ENCODE data around the gene CDK4.
"Not testable (repeated sequence)": the region's sequence is repeated elsewhere in the genome, so short reads cannot be mapped to it uniquely, and the experiment has no call there.

The CDK4 gene

DNA sequence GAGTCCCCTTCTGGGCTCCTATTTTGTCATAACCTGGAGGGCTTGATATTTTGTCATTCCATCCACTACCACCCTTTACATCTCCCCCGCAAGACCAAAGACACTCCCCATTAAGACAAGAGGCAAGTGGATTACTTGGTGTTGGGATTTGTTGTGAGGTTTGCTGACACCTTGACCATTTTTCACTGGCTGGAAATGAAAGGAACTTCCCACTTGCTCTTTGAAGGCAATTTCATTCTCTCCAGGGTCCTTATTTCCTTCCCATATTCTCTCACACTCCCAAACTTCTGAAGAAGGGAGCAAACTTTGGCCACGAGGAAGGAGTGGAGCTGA lies 28.5 kb downstream of the CDK4 start:
- Histone ChIP-seq H3K4me1 (ENCODE audit: insufficient read depth, low read length, severe bottlenecking) (peaks cover 4% of the 10 kb centered on the region), H3K4me3 (ENCODE audit: low read depth, low read length, poor library complexity, severe bottlenecking) (no peak overlapping the region), H4K20me1 (ENCODE audit: insufficient read depth, low read length) (no peaks in the 10 kb centered on the region), H3K79me2 (ENCODE audit: insufficient read depth, low read length) (no peaks in the 10 kb centered on the region), H3F3A (ENCODE audit: insufficient read depth, low read length) (peaks cover 3% of the 10 kb centered on the region), H3K27me3 (ENCODE audit: insufficient read depth, low read length) (no peaks in the 10 kb centered on the region), H3K36me3 (ENCODE audit: insufficient read depth, low read length) (peaks cover 55% of the 10 kb centered on the region), H3K9me2 (ENCODE audit: low read depth, low read length) (no peaks in the 10 kb centered on the region), H3K9me3 (ENCODE audit: low read length) (no peaks in the 10 kb centered on the region), H3K27ac (ENCODE audit: low read depth, low read length, poor library complexity, severe bottlenecking) (no peak overlapping the region), H2AFZ (ENCODE audit: low read length) (no peak overlapping the region), H3K4me2 (ENCODE audit: low read length) (no peak overlapping the region), H3K9ac (ENCODE audit: low read length) (no peak overlapping the region)
- TF ChIP-seq EZH2 (IDR thresholded peaks at IDR 0.05; ENCODE audit: borderline replicate concordance, low read length), result no peak
- TF ChIP-seq, protein P1, sequence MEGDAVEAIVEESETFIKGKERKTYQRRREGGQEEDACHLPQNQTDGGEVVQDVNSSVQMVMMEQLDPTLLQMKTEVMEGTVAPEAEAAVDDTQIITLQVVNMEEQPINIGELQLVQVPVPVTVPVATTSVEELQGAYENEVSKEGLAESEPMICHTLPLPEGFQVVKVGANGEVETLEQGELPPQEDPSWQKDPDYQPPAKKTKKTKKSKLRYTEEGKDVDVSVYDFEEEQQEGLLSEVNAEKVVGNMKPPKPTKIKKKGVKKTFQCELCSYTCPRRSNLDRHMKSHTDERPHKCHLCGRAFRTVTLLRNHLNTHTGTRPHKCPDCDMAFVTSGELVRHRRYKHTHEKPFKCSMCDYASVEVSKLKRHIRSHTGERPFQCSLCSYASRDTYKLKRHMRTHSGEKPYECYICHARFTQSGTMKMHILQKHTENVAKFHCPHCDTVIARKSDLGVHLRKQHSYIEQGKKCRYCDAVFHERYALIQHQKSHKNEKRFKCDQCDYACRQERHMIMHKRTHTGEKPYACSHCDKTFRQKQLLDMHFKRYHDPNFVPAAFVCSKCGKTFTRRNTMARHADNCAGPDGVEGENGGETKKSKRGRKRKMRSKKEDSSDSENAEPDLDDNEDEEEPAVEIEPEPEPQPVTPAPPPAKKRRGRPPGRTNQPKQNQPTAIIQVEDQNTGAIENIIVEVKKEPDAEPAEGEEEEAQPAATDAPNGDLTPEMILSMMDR (IDR thresholded peaks at IDR 0.05; ENCODE audit: low read length), result no peak

DNA sequence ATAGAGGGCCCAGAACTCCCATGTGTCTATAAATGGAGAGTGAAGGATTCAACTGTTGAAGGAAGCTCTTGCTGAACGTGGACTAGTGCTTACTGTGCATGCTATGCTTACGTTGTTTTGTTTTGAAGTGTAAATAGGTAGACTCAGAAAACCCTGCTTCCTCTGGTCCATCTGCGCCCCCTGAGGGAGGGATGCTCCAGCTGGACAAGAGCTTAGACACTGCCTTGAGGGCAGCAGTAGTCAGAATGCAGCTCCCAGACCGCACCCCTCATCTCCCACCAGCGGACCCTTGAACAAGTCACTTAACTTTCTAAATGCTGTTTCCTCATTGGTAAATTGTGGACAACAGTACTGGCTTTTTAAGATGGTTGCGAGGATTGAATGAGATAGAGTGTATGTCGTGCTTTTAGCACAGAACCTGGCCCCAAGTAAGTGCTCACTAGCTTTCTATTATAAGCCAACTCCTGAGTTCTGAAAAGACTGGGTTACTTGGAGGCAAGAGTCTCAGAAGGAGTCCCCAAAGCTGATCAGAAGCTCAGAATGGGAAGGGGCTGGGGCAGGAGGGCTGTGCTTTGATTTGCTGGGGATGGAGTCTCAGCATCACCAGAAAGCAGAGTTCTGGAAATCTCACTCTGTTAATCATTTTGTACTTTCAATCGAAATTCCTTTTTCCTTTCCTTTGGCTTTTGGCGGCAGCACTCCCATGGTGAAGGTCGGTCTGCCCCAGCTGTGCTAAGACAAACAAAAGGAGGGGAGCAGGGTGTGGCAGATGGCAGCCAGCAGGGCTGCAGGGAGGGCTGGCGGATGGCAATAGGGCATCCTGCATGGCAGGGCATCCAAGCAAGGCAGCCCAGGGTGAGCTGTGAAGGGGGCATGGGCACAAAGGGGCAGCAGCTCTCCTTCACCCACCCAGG lies 29.1 kb downstream of the CDK4 start:
- no peak overlapping the region for H3K9ac ChIP-seq (ENCODE audit: low read length)
- H3K9me3 ChIP-seq (ENCODE audit: low read length), result no peaks in the 10 kb centered on the region
- H3K79me2 ChIP-seq (ENCODE audit: insufficient read depth, low read length), result no peaks in the 10 kb centered on the region
- H3K9me2 ChIP-seq (ENCODE audit: low read depth, low read length), result no peaks in the 10 kb centered on the region
- H3K36me3 ChIP-seq (ENCODE audit: insufficient read depth, low read length), result peaks cover 59% of the 10 kb centered on the region
- no peaks in the 10 kb centered on the region for H3K27me3 ChIP-seq (ENCODE audit: insufficient read depth, low read length)
- H3F3A ChIP-seq (ENCODE audit: insufficient read depth, low read length), result peaks cover 3% of the 10 kb centered on the region
- no peaks in the 10 kb centered on the region for H4K20me1 ChIP-seq (ENCODE audit: insufficient read depth, low read length)
- TF ChIP-seq, protein P1 (IDR thresholded peaks at IDR 0.05; ENCODE audit: low read length), result no peak
- no peak overlapping the region for H3K4me3 ChIP-seq (ENCODE audit: low read depth, low read length, poor library complexity, severe bottlenecking)
- no peak overlapping the region for H3K27ac ChIP-seq (ENCODE audit: low read depth, low read length, poor library complexity, severe bottlenecking)
- H3K4me1 ChIP-seq (ENCODE audit: insufficient read depth, low read length, severe bottlenecking), result peaks cover 4% of the 10 kb centered on the region
- no peak overlapping the region for H2AFZ ChIP-seq (ENCODE audit: low read length)
- no peak overlapping the region for H3K4me2 ChIP-seq (ENCODE audit: low read length)

- not testable (repeated sequence) for H3K9ac ChIP-seq (ENCODE audit: low read length); H3K27ac ChIP-seq (ENCODE audit: low read depth, low read length, poor library complexity, severe bottlenecking); H4K20me1 ChIP-seq (ENCODE audit: insufficient read depth, low read length); H3K9me2 ChIP-seq (ENCODE audit: low read depth, low read length); H3F3A ChIP-seq (ENCODE audit: insufficient read depth, low read length); H3K79me2 ChIP-seq (ENCODE audit: insufficient read depth, low read length); H3K4me3 ChIP-seq (ENCODE audit: low read depth, low read length, poor library complexity, severe bottlenecking); H3K4me2 ChIP-seq (ENCODE audit: low read length); H2AFZ ChIP-seq (ENCODE audit: low read length); H3K9me3 ChIP-seq (ENCODE audit: low read length); H3K27me3 ChIP-seq (ENCODE audit: insufficient read depth, low read length); H3K4me1 ChIP-seq (ENCODE audit: insufficient read depth, low read length, severe bottlenecking)
- H3K36me3 ChIP-seq (ENCODE audit: insufficient read depth, low read length), result peaks cover 56% of the 10 kb centered on the region
Observed at GRCh38 chr12:57721846-57722608, 30.1 kb downstream of the CDK4 start.
